IMR-90 (cell line): ENCODE data around the gene DOK1. TPM values are rescaled to one million over a fixed set of nuclear protein-coding genes. Genes with fewer than 3 reads are reported as not detected.
A peak's percentile ranks its signal among the peaks of the same experiment; 100 is the strongest.

Experiments used
- ATAC-seq: fragments of 200-7000 bp; cut with Tn5 transposase; 2 replicates; pipeline ENCODE4 v1.9.1; 2020; ENCODE audit warnings: low read depth, mild to moderate bottlenecking, moderate library complexity
- BruUV-seq: library from RNA; stranded (reverse); fragments of 400-500 nt; replicated peaks from 2 replicates; lab custom pipeline; 2021; lab: Mats Ljungman, UMichigan
- CTCF ChIA-PET: fragments of 300-600 bp; formaldehyde crosslinking; extraction: SDS; loops from one replicate; lab custom pipeline; 2021; ENCODE audit warnings: antibody characterized with exemption; lab: Yijun Ruan, JAX
- POLR2A ChIA-PET: fragments of 300-600 bp; sonication (Branson Sonifier 250); formaldehyde crosslinking; loops from one replicate; lab custom pipeline; 2022; ENCODE audit warnings: antibody characterized with exemption; ENCODE audit not compliant: unreplicated experiment; lab: Charles Lee
- DNase-seq: peaks from one replicate; pipeline ENCODE4 v3.0.0; 2013
- H2AFZ ChIP-seq: replicated peaks from 2 replicates; pipeline ENCODE3; 2013; ENCODE audit warnings: low read length, mild to moderate bottlenecking; ENCODE audit not compliant: poor library complexity
- H2AK5ac ChIP-seq: 2 replicates; pipeline ENCODE4 v1.6.1; 2013; ENCODE audit warnings: low read depth, low read length, inconsistent platforms
- H2AK9ac ChIP-seq: replicated peaks from 2 replicates; pipeline ENCODE3; 2013; ENCODE audit warnings: mild to moderate bottlenecking, low read depth, low read length, moderate library complexity; ENCODE audit not compliant: poor library complexity
- H2BK120ac ChIP-seq: 2 replicates; pipeline ENCODE4 v1.6.1; 2013; ENCODE audit warnings: low read depth, low read length, inconsistent platforms
- H2BK15ac ChIP-seq: 3 replicates; pipeline ENCODE4 v1.6.1; 2013; ENCODE audit warnings: low read depth, low read length, inconsistent platforms
- H2BK20ac ChIP-seq: 2 replicates; pipeline ENCODE4 v1.6.1; 2013; ENCODE audit warnings: low read depth, mild to moderate bottlenecking, inconsistent platforms, low read length, moderate library complexity
- H2BK5ac ChIP-seq: 2 replicates; pipeline ENCODE4 v1.6.1; 2013; ENCODE audit warnings: mild to moderate bottlenecking, low read depth, low read length, inconsistent platforms; ENCODE audit not compliant: poor library complexity, severe bottlenecking
- H3K14ac ChIP-seq: replicated peaks from 2 replicates; pipeline ENCODE4 v1.6.1; 2013; ENCODE audit warnings: low read depth, low read length, inconsistent platforms
- H3K18ac ChIP-seq: 2 replicates; pipeline ENCODE4 v1.6.1; 2013; ENCODE audit warnings: low read depth, low read length, control low read depth
- H3K23ac ChIP-seq: 2 replicates; pipeline ENCODE4 v1.6.1; 2013; ENCODE audit warnings: low read depth, low read length, inconsistent platforms
- H3K27ac ChIP-seq: 2 replicates; pipeline ENCODE4 v1.5.1; 2013; ENCODE audit warnings: mild to moderate bottlenecking, control low read depth, low read length; ENCODE audit not compliant: insufficient read depth
- H3K27me3 ChIP-seq: 2 replicates; pipeline ENCODE4 v1.6.1; 2013; ENCODE audit warnings: low read length; ENCODE audit not compliant: control insufficient read depth, insufficient read depth
- H3K36me3 ChIP-seq: 2 replicates; pipeline ENCODE4 v1.6.1; 2013; ENCODE audit warnings: low read length, mixed read lengths; ENCODE audit not compliant: control insufficient read depth, insufficient read depth
- H3K4ac ChIP-seq: 2 replicates; pipeline ENCODE4 v1.6.1; 2013; ENCODE audit warnings: low read depth, low read length, inconsistent platforms
- H3K4me1 ChIP-seq: 2 replicates; pipeline ENCODE4 v1.6.1; 2013; ENCODE audit warnings: low read length, mixed read lengths; ENCODE audit not compliant: control insufficient read depth, insufficient read depth
- H3K4me2 ChIP-seq: 2 replicates; pipeline ENCODE4 v1.6.1; 2013; ENCODE audit warnings: low read depth, mild to moderate bottlenecking, control low read depth, low read length, moderate library complexity
- H3K4me3 ChIP-seq: 2 replicates; pipeline ENCODE4 v1.5.1; 2013; ENCODE audit warnings: low read depth, mild to moderate bottlenecking, control low read depth, low read length, moderate library complexity; ENCODE audit not compliant: insufficient read depth
- H3K56ac ChIP-seq: 2 replicates; pipeline ENCODE4 v1.6.1; 2013; ENCODE audit warnings: low read length, inconsistent platforms; ENCODE audit not compliant: insufficient read depth; ENCODE audit errors: extremely low read depth
- H3K79me1 ChIP-seq, 2 experiments: 2 replicates each; pipeline ENCODE4 v1.6.1; 2013; ENCODE audit warnings: low read length in 2 of 2, inconsistent platforms in 1 of 2, low read depth in 1 of 2
- H3K9ac ChIP-seq: 2 replicates; pipeline ENCODE4 v1.6.1; 2013; ENCODE audit warnings: low read depth, low read length, control low read depth
- H3K9me1 ChIP-seq: 2 replicates; pipeline ENCODE4 v1.6.1; 2013; ENCODE audit warnings: low read length, inconsistent platforms; ENCODE audit not compliant: insufficient read depth
- H3K9me3 ChIP-seq: 2 replicates; pipeline ENCODE4 v1.6.1; 2013; ENCODE audit warnings: low read length; ENCODE audit not compliant: control insufficient read depth, insufficient read depth
- H4K20me1 ChIP-seq: 2 replicates; pipeline ENCODE4 v1.6.1; 2013; ENCODE audit warnings: low read length, inconsistent platforms; ENCODE audit not compliant: insufficient read depth
- H4K5ac ChIP-seq: 2 replicates; pipeline ENCODE4 v1.6.1; 2013; ENCODE audit warnings: mild to moderate bottlenecking, low read depth, low read length, control low read depth
- H4K8ac ChIP-seq, 2 experiments: 2 replicates each; pipeline ENCODE4 v1.6.1; 2013; ENCODE audit warnings: low read depth in 2 of 2, low read length in 2 of 2, control low read depth in 1 of 2, inconsistent platforms in 1 of 2
- H4K91ac ChIP-seq: 2 replicates; pipeline ENCODE4 v1.6.1; 2013; ENCODE audit warnings: low read depth, low read length, inconsistent platforms; ENCODE audit not compliant: insufficient read depth
- MAFK ChIP-seq: IDR thresholded peaks from 2 replicates; pipeline ENCODE4 v1.6.1; 2012; ENCODE audit warnings: low read depth, low read length, improper control_type of control experiment
- NFE2L2 ChIP-seq: fragments of 150-350 bp; IDR thresholded peaks from 2 replicates; pipeline ENCODE4 v1.6.1; 2016; ENCODE audit warnings: low read depth, mild to moderate bottlenecking, low read length
- POLR2A ChIP-seq: IDR thresholded peaks from 2 replicates; pipeline ENCODE4 v1.6.1; 2012; ENCODE audit warnings: mild to moderate bottlenecking, low read depth, low read length
- WGBS, 2 experiments: methylation state at CpG; one replicate each; pipeline versions ENCODE4 v1.1.5 to v1.1.7; 2013; ENCODE audit warnings: missing lambda C conversion rate in 2 of 2; ENCODE audit not compliant: insufficient read length in 1 of 2; ENCODE audit errors: extremely low coverage in 2 of 2; 5-methylcytosine and 5-hydroxymethylcytosine counted together
- dilution Hi-C: fragments of 300-500 bp; cut with HindIII; formaldehyde crosslinking; loops from one replicate; pipeline ENCODE4 v1.14.3; 2018; ENCODE audit warnings: low sequenced_read_pairs; ENCODE audit not compliant: unreplicated experiment
- in situ Hi-C: fragments of 300-500 bp; cut with MboI; formaldehyde crosslinking; loops from 3 replicates; pipeline ENCODE4 v1.14.3; 2019; ENCODE audit warnings: low sequenced_read_pairs, inconsistent platforms, mixed read lengths
- intact Hi-C: fragments of 100-400 bp; cut with micrococcal nuclease; formaldehyde crosslinking; loops from 2 replicates; pipeline ENCODE4 v1.10.0; 2022
- polyA plus RNA-seq, 3 experiments: library from polyadenylated mRNA; depleted of rRNA; stranded (reverse); fragments of >200 nt; gene quantifications; 2 replicates each; pipeline ENCODE4 v1.2.3, GENCODE V29; 2012; ENCODE audit warnings: low replicate concordance in 1 of 3
- total RNA-seq: library from RNA; depleted of rRNA; stranded (reverse); fragments of >200 nt; gene quantifications from 2 replicates; pipeline ENCODE4 v1.2.3, GENCODE V29; 2012
- TF ChIP-seq, protein P1 (sequence below): conservative IDR thresholded peaks from 2 replicates; pipeline ENCODE4 v1.5.1; 2012; ENCODE audit warnings: mild to moderate bottlenecking, low read depth, low read length, improper control_type of control experiment
- TF ChIP-seq, protein P2 (sequence below): fragments of 150-350 bp; IDR thresholded peaks from 2 replicates; pipeline ENCODE4 v1.6.1; 2016; ENCODE audit warnings: low read depth, mild to moderate bottlenecking, low read length, moderate library complexity, borderline replicate concordance
- TF ChIP-seq, protein P3 (sequence below): fragments of 150-350 bp; IDR thresholded peaks from 2 replicates; pipeline ENCODE4 v1.6.1; 2017; ENCODE audit warnings: mild to moderate bottlenecking, antibody characterized with exemption, low read length, low read depth

The DOK1 gene
- total and polyA plus RNA-seq, 2 of the 4 experiments (the other 2 are of a cell fraction): 15.4 to 17.6 TPM

DNA sequence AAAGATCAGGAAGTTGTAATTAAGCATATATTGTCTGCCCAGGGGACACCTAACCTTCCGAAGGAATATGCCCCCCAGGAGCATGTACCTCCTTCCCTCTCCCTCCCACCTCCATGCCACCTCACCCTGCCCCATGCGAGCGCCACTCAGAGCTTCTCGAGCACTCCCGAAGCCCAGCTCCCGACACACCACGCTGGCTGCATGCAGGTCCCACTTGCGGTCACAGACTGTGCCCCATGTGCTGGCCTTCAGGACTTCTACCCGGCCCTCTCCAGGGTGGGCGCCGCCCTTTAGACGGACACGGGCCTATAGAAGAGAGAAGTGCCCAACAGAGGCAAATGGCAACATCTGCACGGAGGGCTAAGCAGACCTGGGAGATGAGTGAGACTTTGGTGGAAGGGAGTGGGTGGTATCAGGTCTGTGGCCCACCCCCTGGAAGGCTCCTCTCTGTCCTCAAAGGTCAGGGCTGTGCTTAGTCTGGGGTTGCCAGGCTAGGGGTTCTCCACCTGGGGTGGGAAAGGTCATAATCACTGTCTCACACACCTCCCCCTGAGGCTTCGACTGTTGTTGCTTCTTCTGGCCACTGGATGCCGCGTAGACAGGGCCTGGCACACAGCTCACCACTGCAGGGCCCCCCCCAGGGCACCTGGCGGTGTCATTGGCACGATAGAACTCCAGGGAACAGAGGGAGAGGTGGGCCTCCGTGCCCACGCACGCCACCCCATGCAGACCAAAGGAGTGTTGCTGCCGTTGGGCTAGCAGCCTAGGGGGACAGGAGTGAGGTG, 18.2 kb upstream of the DOK1 start:
- Histone ChIP-seq H3K56ac (no peak overlapping the region), H3K27me3 (no peaks in the 10 kb centered on the region), H2BK120ac (no peak overlapping the region), H3K4me2 (no peak overlapping the region), H4K8ac (no peak overlapping the region), H3K4me1 (peaks cover 1% of the 10 kb centered on the region; the same call in 1 of the 2 replicates), H2BK5ac (no peak overlapping the region), H4K20me1 (no peaks in the 10 kb centered on the region), H3K27ac (no peak overlapping the region), H3K4ac (no peak overlapping the region), H3K79me1 (peaks cover 6 to 11% of the 10 kb centered on the region in 2 experiments), H2AFZ (peak overlapping the region; percentile 16), H3K36me3 (peaks cover 31% of the 10 kb centered on the region), H3K9me1 (peaks cover 1% of the 10 kb centered on the region), H3K9ac (no peak overlapping the region), H2BK15ac (no peak overlapping the region), H3K23ac (no peak overlapping the region), H4K91ac (no peak overlapping the region), H4K5ac (no peak overlapping the region), H3K18ac (no peak overlapping the region), H3K4me3 (no peak overlapping the region), H3K14ac (no peak overlapping the region), H2AK5ac (no peak overlapping the region), H2AK9ac (no peak overlapping the region), H3K9me3 (no peaks in the 10 kb centered on the region), H2BK20ac (no peak overlapping the region)
- intact Hi-C loops (no loop called here), in situ Hi-C loops (no loop called here), dilution Hi-C loops (no loop called here)
- ChIA-PET CTCF (no interaction called here), POLR2A (no interaction called here)
- BruUV-seq: no TSS peak
- no peak for DNase-seq
- 95% methylated on average over 14 of the region's 23 CpGs; no CpG with 5 or more reads in 1 of the 2 experiments for WGBS, 2 experiments
- TF ChIP-seq MAFK: no peak
- TF ChIP-seq, protein P1, sequence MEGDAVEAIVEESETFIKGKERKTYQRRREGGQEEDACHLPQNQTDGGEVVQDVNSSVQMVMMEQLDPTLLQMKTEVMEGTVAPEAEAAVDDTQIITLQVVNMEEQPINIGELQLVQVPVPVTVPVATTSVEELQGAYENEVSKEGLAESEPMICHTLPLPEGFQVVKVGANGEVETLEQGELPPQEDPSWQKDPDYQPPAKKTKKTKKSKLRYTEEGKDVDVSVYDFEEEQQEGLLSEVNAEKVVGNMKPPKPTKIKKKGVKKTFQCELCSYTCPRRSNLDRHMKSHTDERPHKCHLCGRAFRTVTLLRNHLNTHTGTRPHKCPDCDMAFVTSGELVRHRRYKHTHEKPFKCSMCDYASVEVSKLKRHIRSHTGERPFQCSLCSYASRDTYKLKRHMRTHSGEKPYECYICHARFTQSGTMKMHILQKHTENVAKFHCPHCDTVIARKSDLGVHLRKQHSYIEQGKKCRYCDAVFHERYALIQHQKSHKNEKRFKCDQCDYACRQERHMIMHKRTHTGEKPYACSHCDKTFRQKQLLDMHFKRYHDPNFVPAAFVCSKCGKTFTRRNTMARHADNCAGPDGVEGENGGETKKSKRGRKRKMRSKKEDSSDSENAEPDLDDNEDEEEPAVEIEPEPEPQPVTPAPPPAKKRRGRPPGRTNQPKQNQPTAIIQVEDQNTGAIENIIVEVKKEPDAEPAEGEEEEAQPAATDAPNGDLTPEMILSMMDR: no peak
- TF ChIP-seq, protein P2, sequence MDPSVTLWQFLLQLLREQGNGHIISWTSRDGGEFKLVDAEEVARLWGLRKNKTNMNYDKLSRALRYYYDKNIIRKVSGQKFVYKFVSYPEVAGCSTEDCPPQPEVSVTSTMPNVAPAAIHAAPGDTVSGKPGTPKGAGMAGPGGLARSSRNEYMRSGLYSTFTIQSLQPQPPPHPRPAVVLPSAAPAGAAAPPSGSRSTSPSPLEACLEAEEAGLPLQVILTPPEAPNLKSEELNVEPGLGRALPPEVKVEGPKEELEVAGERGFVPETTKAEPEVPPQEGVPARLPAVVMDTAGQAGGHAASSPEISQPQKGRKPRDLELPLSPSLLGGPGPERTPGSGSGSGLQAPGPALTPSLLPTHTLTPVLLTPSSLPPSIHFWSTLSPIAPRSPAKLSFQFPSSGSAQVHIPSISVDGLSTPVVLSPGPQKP: no peak
- TF ChIP-seq, protein P3, sequence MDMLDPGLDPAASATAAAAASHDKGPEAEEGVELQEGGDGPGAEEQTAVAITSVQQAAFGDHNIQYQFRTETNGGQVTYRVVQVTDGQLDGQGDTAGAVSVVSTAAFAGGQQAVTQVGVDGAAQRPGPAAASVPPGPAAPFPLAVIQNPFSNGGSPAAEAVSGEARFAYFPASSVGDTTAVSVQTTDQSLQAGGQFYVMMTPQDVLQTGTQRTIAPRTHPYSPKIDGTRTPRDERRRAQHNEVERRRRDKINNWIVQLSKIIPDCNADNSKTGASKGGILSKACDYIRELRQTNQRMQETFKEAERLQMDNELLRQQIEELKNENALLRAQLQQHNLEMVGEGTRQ: no peak
- no peak for TF ChIP-seq NFE2L2
- TF ChIP-seq POLR2A: no peak
- no peak for ATAC-seq
